A549 (cell line): ENCODE results near the gene USP34. TPM values are rescaled to one million over a fixed set of nuclear protein-coding genes. Genes with fewer than 3 reads are reported as not detected.

Experiments
- ATAC-seq, 2 experiments: fragments of 200-7000 bp in 1 of 2; fragments of >200 bp in 1 of 2; cut with Nextera tagmentation in 1 of 2; cut with Tn5 transposase in 1 of 2; 3 replicates each; pipeline versions ENCODE4 v1.8.0 to v1.9.1; 2018 to 2020; ENCODE audit warnings: mild to moderate bottlenecking in 1 of 2, moderate library complexity in 1 of 2
- CTCF ChIA-PET: fragments of 300-600 bp; sonication (Branson Sonifier 250); formaldehyde crosslinking; extraction: SDS; loops from one replicate; lab custom pipeline; 2021; ENCODE audit warnings: antibody characterized with exemption, inconsistent platforms; lab: Yijun Ruan, JAX
- POLR2A ChIA-PET: fragments of 350-600 bp; formaldehyde crosslinking; extraction: SDS; loops from one replicate; lab custom pipeline; 2021; ENCODE audit warnings: antibody characterized with exemption, inconsistent platforms; lab: Yijun Ruan, JAX
- DNase-seq, 2 experiments: peaks; one replicate each; pipeline versions ENCODE4 v3.0.0 to v3.0.0-alpha.2; 2011 to 2016; ENCODE audit warnings: low read depth in 1 of 2, low spot score in 1 of 2
- FAIRE-seq: peaks from 2 replicates; lab custom pipeline; 2011; peaks lifted over from hg19 to GRCh38; lab: Jason Lieb, UNC
- H3K27ac ChIP-seq, 2 experiments: fragments of >200 bp; sonication (Bioruptor Twin); formaldehyde crosslinking; 3 replicates each; pipeline ENCODE4 v1.5.1; 2016 to 2017
- H3K4me1 ChIP-seq: fragments of >200 bp; sonication (Bioruptor Twin); formaldehyde crosslinking; 3 replicates; pipeline ENCODE4 v1.6.1; 2016
- H3K4me2 ChIP-seq: fragments of >200 bp; sonication (Bioruptor Twin); formaldehyde crosslinking; 3 replicates; pipeline ENCODE4 v1.6.1; 2016
- H3K4me3 ChIP-seq: fragments of >200 bp; sonication (Bioruptor Twin); formaldehyde crosslinking; 3 replicates; pipeline ENCODE4 v1.5.1; 2016
- H3K9me3 ChIP-seq: fragments of >200 bp; sonication (Bioruptor Twin); formaldehyde crosslinking; 3 replicates; pipeline ENCODE4 v1.6.1; 2016
- CBX8 ChIP-seq: fragments of 200-600 bp; sonication (generic); IDR thresholded peaks from 2 replicates; pipeline ENCODE4 v1.6.1; 2016
- CHD2 ChIP-seq: fragments of 150-350 bp; IDR thresholded peaks from 2 replicates; pipeline ENCODE4 v1.6.1; 2014; ENCODE audit warnings: low read length; ENCODE audit not compliant: partially characterized antibody
- CHD4 ChIP-seq: fragments of 200-600 bp; sonication (generic); IDR thresholded peaks from 2 replicates; pipeline ENCODE4 v1.6.1; 2016; ENCODE audit warnings: antibody characterized with exemption, mild to moderate bottlenecking, borderline replicate concordance
- CTCF ChIP-seq: fragments of >200 bp; sonication (Bioruptor Twin); formaldehyde crosslinking; IDR thresholded peaks from 3 replicates; pipeline ENCODE4 v1.5.1; 2016
- ESRRA ChIP-seq: fragments of 150-350 bp; IDR thresholded peaks from 2 replicates; pipeline ENCODE4 v1.6.1; 2014; ENCODE audit warnings: mild to moderate bottlenecking, low read length, borderline replicate concordance
- GATA3 ChIP-seq: IDR thresholded peaks from 2 replicates; pipeline ENCODE4 v1.6.1; 2012; ENCODE audit warnings: borderline replicate concordance
- HDAC2 ChIP-seq: fragments of 200-600 bp; sonication (generic); IDR thresholded peaks from 2 replicates; pipeline ENCODE4 v1.6.1; 2016
- HEYL ChIP-seq: fragments of 250-450 bp; sonication (Bioruptor Pico); IDR thresholded peaks from 2 replicates; pipeline ENCODE4 v1.8.0; 2021; ENCODE audit warnings: mild to moderate bottlenecking, moderate library complexity
- HOXB13 ChIP-seq: fragments of 250-450 bp; sonication (Bioruptor Pico); IDR thresholded peaks from 2 replicates; pipeline ENCODE4 v1.5.0; 2020; ENCODE audit warnings: low read depth, mild to moderate bottlenecking, moderate library complexity
- HOXB5 ChIP-seq: fragments of 250-450 bp; sonication (Bioruptor Pico); IDR thresholded peaks from 2 replicates; pipeline ENCODE4 v1.5.0; 2020; ENCODE audit warnings: mild to moderate bottlenecking, moderate library complexity
- JUN ChIP-seq, 2 experiments: fragments of >200 bp; sonication (Bioruptor Twin); formaldehyde crosslinking; IDR thresholded peaks; 2 replicates in 1 of 2; 3 replicates in 1 of 2; pipeline ENCODE4 v1.6.1; 2016 to 2017
- JUNB ChIP-seq: fragments of >200 bp; sonication (Bioruptor Twin); formaldehyde crosslinking; IDR thresholded peaks from 2 replicates; pipeline ENCODE4 v1.6.1; 2016
- KDM1A ChIP-seq: fragments of 200-600 bp; sonication (generic); IDR thresholded peaks from 2 replicates; pipeline ENCODE4 v1.6.1; 2016; ENCODE audit warnings: low read depth, mild to moderate bottlenecking
- MAFK ChIP-seq: fragments of 450-650 bp; IDR thresholded peaks from 2 replicates; pipeline ENCODE4 v1.6.1; 2014; ENCODE audit not compliant: partially characterized antibody
- MAZ ChIP-seq: fragments of 150-350 bp; IDR thresholded peaks from 2 replicates; pipeline ENCODE4 v1.6.1; 2014; ENCODE audit warnings: antibody characterized with exemption, low read depth, low read length, borderline replicate concordance
- MYC ChIP-seq: IDR thresholded peaks from 2 replicates; pipeline ENCODE4 v1.6.1; 2012; ENCODE audit warnings: mild to moderate bottlenecking, inconsistent platforms, low read length, improper control_type of control experiment, borderline replicate concordance
- NFE2L2 ChIP-seq: fragments of 150-350 bp; conservative IDR thresholded peaks from 2 replicates; pipeline ENCODE4 v1.6.1; 2014; ENCODE audit warnings: low read length
- PHF8 ChIP-seq: fragments of 200-600 bp; sonication (generic); IDR thresholded peaks from 2 replicates; pipeline ENCODE4 v1.6.1; 2016; ENCODE audit warnings: low read depth, mild to moderate bottlenecking, antibody characterized with exemption, moderate library complexity, borderline replicate concordance
- POLR2A ChIP-seq: IDR thresholded peaks from 2 replicates; pipeline ENCODE4 v1.6.1; 2012; ENCODE audit warnings: mild to moderate bottlenecking, low read length
- POLR2AphosphoS2 ChIP-seq: conservative IDR thresholded peaks from 2 replicates; pipeline ENCODE4 v1.6.1; 2012; ENCODE audit warnings: low read length, improper control_type of control experiment, inconsistent platforms
- RAD21 ChIP-seq, 2 experiments: fragments of >200 bp in 1 of 2; sonication (Bioruptor Twin) in 1 of 2; formaldehyde crosslinking in 1 of 2; IDR thresholded peaks in 1 of 2; conservative IDR thresholded peaks in 1 of 2; 2 replicates in 1 of 2; 3 replicates in 1 of 2; pipeline ENCODE4 v1.6.1; 2012 to 2018; ENCODE audit warnings: inconsistent platforms in 1 of 2
- RARB ChIP-seq: fragments of 250-450 bp; sonication (Bioruptor Pico); IDR thresholded peaks from 2 replicates; pipeline ENCODE4 v1.8.0; 2021; ENCODE audit warnings: mild to moderate bottlenecking, moderate library complexity
- REST ChIP-seq: fragments of 200-600 bp; sonication (generic); IDR thresholded peaks from 2 replicates; pipeline ENCODE4 v1.6.1; 2016; ENCODE audit warnings: antibody characterized with exemption, mild to moderate bottlenecking, moderate library complexity
- RFX5 ChIP-seq: fragments of 450-650 bp; IDR thresholded peaks from 2 replicates; pipeline ENCODE4 v1.7.1; 2014; ENCODE audit warnings: antibody characterized with exemption, mild to moderate bottlenecking, moderate library complexity
- SREBF2 ChIP-seq: fragments of 450-650 bp; IDR thresholded peaks from 2 replicates; pipeline ENCODE4 v1.6.1; 2014; ENCODE audit warnings: mild to moderate bottlenecking, moderate library complexity
- TFCP2L1 ChIP-seq: fragments of 250-450 bp; sonication (Bioruptor Pico); IDR thresholded peaks from 2 replicates; pipeline ENCODE4 v1.5.0; 2021; ENCODE audit warnings: mild to moderate bottlenecking
- TP53 ChIP-seq: fragments of 250-450 bp; sonication (Bioruptor Pico); IDR thresholded peaks from 2 replicates; pipeline ENCODE4 v1.5.0; 2021; ENCODE audit warnings: mild to moderate bottlenecking, moderate library complexity
- USF2 ChIP-seq: fragments of 450-650 bp; IDR thresholded peaks from 2 replicates; pipeline ENCODE4 v1.6.1; 2014; ENCODE audit warnings: antibody characterized with exemption
- ZC3H11A ChIP-seq: fragments of 450-650 bp; IDR thresholded peaks from 2 replicates; pipeline ENCODE4 v1.6.1; 2014; ENCODE audit warnings: antibody characterized with exemption, mild to moderate bottlenecking
- ZSCAN20 ChIP-seq: fragments of 250-450 bp; sonication (Bioruptor Pico); IDR thresholded peaks from 2 replicates; pipeline ENCODE4 v1.8.0; 2022; ENCODE audit warnings: mild to moderate bottlenecking, moderate library complexity
- WGBS: methylation state at CpG from one replicate; pipeline ENCODE4 v1.1.6; 2017; ENCODE audit errors: missing lambda C conversion rate; 5-methylcytosine and 5-hydroxymethylcytosine counted together
- polyA plus RNA-seq, 4 experiments: library from polyadenylated mRNA; depleted of rRNA in 3 of 4; stranded (reverse); fragments of >200 nt; fragmentation: RNase III in 1 of 4; extraction: RNeasy Plus Mini Kit Qiagen cat#74134 plus additional on column Dnase treatment in 1 of 4; gene quantifications; 2 replicates in 3 of 4; 3 replicates in 1 of 4; pipeline ENCODE4 v1.2.3, GENCODE V29; 2011 to 2017

The USP34 gene
- polyA plus RNA-seq, 2 of the 4 experiments (the other 2 are of a cell fraction) = 47.7 to 132 TPM

GRCh38 chr2:61363580-61363979, 107.3 kb downstream of the USP34 start:
- H3K27ac ChIP-seq = no peak overlapping the region
- no peak overlapping the region for H3K4me3 ChIP-seq
- H3K9me3 ChIP-seq = no peaks in the 10 kb centered on the region
- 94% methylated on average over 2 of the region's 2 CpGs for WGBS
- no peak overlapping the region for H3K4me2 ChIP-seq
- no peak for DNase-seq
- ChIA-PET CTCF (interaction anchor here (0.6 to 1.4 kb wide), 3 partner anchors 27 to 488 kb away, joined by 3 to 4 read pairs (median 4); no protein-coding TSS in a partner anchor), POLR2A (no interaction called here)
- no peak for TF ChIP-seq HOXB13 (CRISPR knock-in tag)
- TF ChIP-seq POLR2AphosphoS2 = no peak
- TF ChIP-seq TFCP2L1 = no peak
- TF ChIP-seq MYC = no peak
- TF ChIP-seq JUNB = no peak
- no peak for TF ChIP-seq KDM1A
- no peaks in the 10 kb centered on the region for H3K4me1 ChIP-seq
- no peak for ATAC-seq
- peak; percentile 59 for FAIRE-seq

GRCh38 chr2:61362873-61363272, 108.0 kb downstream of the USP34 start:
- Histone ChIP-seq H3K9me3 (no peaks in the 10 kb centered on the region), H3K4me1 (no peaks in the 10 kb centered on the region), H3K4me2 (no peak overlapping the region), H3K27ac (no peak overlapping the region), H3K4me3 (no peak overlapping the region)
- CTCF ChIA-PET = interaction anchor here (0.5 to 1.4 kb wide), 4 partner anchors 13 to 489 kb away, joined by 3 to 4 read pairs (median 4); no protein-coding TSS in a partner anchor
- FAIRE-seq = peak; percentile 36
- DNase-seq = no peak
- ATAC-seq = no peak
- WGBS = 88% methylated on average over 1 of the region's 1 CpG
- TF ChIP-seq JUNB = no peak
- TF ChIP-seq REST = no peak
- no peak for TF ChIP-seq POLR2AphosphoS2
- TF ChIP-seq USF2 = no peak
- no peak for TF ChIP-seq ZC3H11A
- no peak for TF ChIP-seq NFE2L2
- TF ChIP-seq ZSCAN20 = no peak
- TF ChIP-seq CHD2 = no peak
- no peak for TF ChIP-seq POLR2A
- TF ChIP-seq HOXB13 (CRISPR knock-in tag) = no peak
- no peak for TF ChIP-seq TFCP2L1
- TF ChIP-seq HEYL = no peak
- TF ChIP-seq RFX5 = no peak
- TF ChIP-seq CHD4 = no peak
- no peak for TF ChIP-seq CBX8
- TF ChIP-seq PHF8 = no peak
- no peak for TF ChIP-seq HDAC2
- POLR2A ChIA-PET = no interaction called here

- ChIA-PET POLR2A (interaction anchor here (0.6 kb wide), 1 partner anchor 124 kb away, joined by 3 read pairs; no protein-coding TSS in a partner anchor), CTCF (interaction anchor here (1.0 kb wide), 1 partner anchor 16 kb away, joined by 3 read pairs; no protein-coding TSS in a partner anchor)
- Histone ChIP-seq H3K27ac (no peak overlapping the region), H3K4me2 (no peak overlapping the region), H3K9me3 (no peaks in the 10 kb centered on the region)
- ATAC-seq (no peak), DNase-seq (no peak)
- TF ChIP-seq RARB (CRISPR knock-in tag) (no peak), JUNB (no peak), MAFK (no peak), POLR2A (no peak), MAZ (no peak), POLR2AphosphoS2 (no peak), CTCF (no peak), RAD21 (conservative IDR thresholded peaks at IDR 0.05 in 1 of 2, IDR thresholded peaks at IDR 0.05 in 1 of 2) (no peak), HOXB5 (no peak), JUN (IDR thresholded peaks at IDR 0.05) (no peak), ESRRA (no peak), HDAC2 (no peak), TP53 (CRISPR knock-in tag) (no peak), GATA3 (no peak), SREBF2 (no peak)
- TF ChIP-seq, all 56 proteins: peak for 0
- WGBS = 100% methylated on average over 1 of the region's 1 CpG
- H3K4me3 ChIP-seq = no peak overlapping the region
- H3K4me1 ChIP-seq = no peaks in the 10 kb centered on the region
- no peak for FAIRE-seq
Measured at GRCh38 chr2:61361068-61361467, 109.8 kb downstream of the USP34 start.
